MM.1S (cell line): ENCODE results near the gene TMEM150C.

Experiments used
- CTCF ChIP-seq: fragments of 300-600 bp; sonication (generic); IDR thresholded peaks from 2 replicates; pipeline ENCODE4 v1.5.1; 2016; ENCODE audit warnings: antibody characterized with exemption, low read length, mixed read lengths
- EZH2 ChIP-seq: fragments of 300-600 bp; sonication (generic); optimal IDR thresholded peaks from 2 replicates; pipeline ENCODE3; 2017; ENCODE audit warnings: low read depth, mild to moderate bottlenecking, antibody characterized with exemption, low read length, mixed read lengths
- EZH2phosphoT487 ChIP-seq: fragments of 300-600 bp; sonication (generic); IDR thresholded peaks from 2 replicates; pipeline ENCODE4 v1.6.1; 2018; ENCODE audit warnings: antibody characterized with exemption, low read length

GRCh38 chr4:82513382-82513781 is 48.4 kb downstream of the TMEM150C start:
- no peak for TF ChIP-seq CTCF
- TF ChIP-seq EZH2, result no peak
- no peak for TF ChIP-seq EZH2phosphoT487
